Muscle layer of colon (tissue), 2 donors: Measurements from ENCODE around the gene UGDH.
A peak's percentile ranks its signal among the peaks of the same experiment; 100 is the strongest.
"Not testable (repeated sequence)": the region's sequence is repeated elsewhere in the genome, so short reads cannot be mapped to it uniquely, and the experiment has no call there.

Experiments used
- H3K27ac ChIP-seq: one replicate; pipeline ENCODE4 v1.7.0; 2013; ENCODE audit warnings: low read depth, mild to moderate bottlenecking, low read length, moderate library complexity
- H3K27me3 ChIP-seq, 2 donors: one replicate each; pipeline ENCODE4 v1.7.0; 2013; ENCODE audit warnings: low read length in 2 of 2, mild to moderate bottlenecking in 2 of 2; ENCODE audit not compliant: insufficient read depth in 2 of 2, control insufficient read depth in 1 of 2
- H3K36me3 ChIP-seq: one replicate; pipeline ENCODE4 v1.7.0; 2013; ENCODE audit warnings: mild to moderate bottlenecking, low read length; ENCODE audit not compliant: insufficient read depth
- H3K4me1 ChIP-seq: one replicate; pipeline ENCODE4 v1.7.0; 2013; ENCODE audit warnings: mild to moderate bottlenecking, low read length; ENCODE audit not compliant: insufficient read depth
- H3K4me3 ChIP-seq, 2 donors: one replicate each; pipeline ENCODE4 v1.7.0; 2013; ENCODE audit warnings: low read length in 2 of 2, low read depth in 1 of 2, mild to moderate bottlenecking in 1 of 2, moderate library complexity in 1 of 2
- H3K9ac ChIP-seq: one replicate; pipeline ENCODE4 v1.7.0; 2013; ENCODE audit warnings: low read length
- H3K9me3 ChIP-seq: one replicate; pipeline ENCODE4 v1.7.0; 2013; ENCODE audit warnings: mild to moderate bottlenecking, low read length
- donor health status: abdominal sarcoma.
- donor health status: Adenocarcinoma of cecum.

UGDH gene

DNA sequence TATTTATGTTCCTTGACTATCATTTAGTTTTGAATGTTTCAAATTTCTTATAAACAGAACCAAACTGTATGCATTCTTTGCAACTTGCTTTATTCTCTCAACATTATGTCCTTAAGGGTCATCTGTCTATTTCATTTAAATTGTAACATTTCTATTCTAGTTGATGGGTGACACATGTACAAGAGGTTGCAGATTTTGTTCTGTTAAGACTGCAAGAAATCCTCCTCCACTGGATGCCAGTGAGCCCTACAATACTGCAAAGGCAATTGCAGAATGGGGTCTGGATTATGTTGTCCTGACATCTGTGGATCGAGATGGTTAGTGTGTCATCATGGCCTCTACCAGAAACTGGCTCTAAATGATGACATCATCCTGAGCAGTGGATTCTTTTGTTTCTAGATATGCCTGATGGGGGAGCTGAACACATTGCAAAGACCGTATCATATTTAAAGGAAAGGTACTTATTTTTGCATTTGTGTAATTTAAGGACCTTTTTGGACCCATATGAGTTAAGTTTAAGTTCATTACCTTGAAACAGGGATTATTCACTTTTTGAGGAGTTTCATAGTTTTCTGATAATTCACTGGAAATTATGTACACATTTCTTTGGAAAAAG, 62.2 kb downstream of the UGDH start:
- Histone ChIP-seq H3K9ac (no peak overlapping the region), H3K36me3 (peaks cover 16% of the 10 kb centered on the region), H3K27ac (no peak overlapping the region)

DNA sequence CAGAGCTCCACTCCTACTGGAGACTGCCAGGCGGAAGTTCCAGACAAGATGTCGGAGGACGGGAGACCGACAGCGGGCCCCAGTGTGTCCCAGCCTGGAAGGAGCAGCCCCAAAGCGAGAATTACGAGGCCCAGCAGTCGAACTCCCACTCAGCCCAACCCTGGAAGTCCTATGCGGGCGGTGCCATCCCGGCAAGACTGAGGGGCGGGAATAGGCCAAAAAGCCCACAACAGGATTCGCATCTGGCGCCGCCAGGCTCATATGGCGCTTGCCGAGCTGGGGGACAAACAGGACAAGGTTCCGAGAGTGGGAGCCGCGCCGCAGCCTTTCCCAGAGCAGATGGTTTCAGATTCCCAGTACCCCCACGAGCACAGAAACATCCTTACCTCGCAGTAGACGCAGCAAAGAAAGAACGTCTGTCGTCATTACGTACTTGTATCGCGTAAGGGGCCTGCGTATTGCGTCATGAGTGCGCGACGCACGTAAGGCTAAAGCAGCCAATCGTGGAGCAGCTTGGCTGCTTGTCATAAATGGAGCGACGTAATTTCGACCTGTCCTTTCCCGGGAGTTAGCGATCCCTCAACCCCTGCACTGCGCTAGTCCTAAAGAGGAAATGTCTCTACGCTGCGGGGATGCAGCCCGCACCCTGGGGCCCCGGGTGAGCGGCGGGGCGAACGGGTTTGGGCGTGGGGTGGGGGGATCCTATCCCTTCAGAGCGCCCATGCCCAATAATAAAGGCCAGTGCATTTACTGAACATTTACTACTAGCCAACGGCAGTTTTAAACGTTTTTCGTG, 68.5 kb downstream of the UGDH start, which contains the start of the genes LIAS and RPL9:
Gene LIAS, plus strand, starts transcription at position 552 of the 796 bp plus-strand sequence. Its CDS starts 62 bp downstream, at position 614.
Gene RPL9, minus strand, starts transcription at position 418 of the 796 bp plus-strand sequence. CDS start 483 bp downstream, outside the sequence.
- Histone ChIP-seq H3K9me3 (no peaks in the 10 kb centered on the region), H3K9ac (peak within 1 kb of the TSS; percentile 99), H3K27me3 (no peaks in the 10 kb centered on the region), H3K4me1 (peaks cover 21% of the 10 kb centered on the region), H3K4me3 (peak within 1 kb of the TSS; percentile 90 to 93), H3K36me3 (peaks cover 38% of the 10 kb centered on the region), H3K27ac (peak within 1 kb of the TSS; percentile 98)

More for the DNA sequence above, 62.2 kb downstream of the UGDH start:
- no peak overlapping the region for H3K4me3 ChIP-seq
- H3K9me3 ChIP-seq: no peaks in the 10 kb centered on the region
- H3K4me1 ChIP-seq: peaks cover 2% of the 10 kb centered on the region
- no peaks in the 10 kb centered on the region for H3K27me3 ChIP-seq

- H3K4me3 ChIP-seq: peak overlapping the region; percentile 90 to 93
- H3K9me3 ChIP-seq, H3K27me3 ChIP-seq: not testable (repeated sequence)
- peaks cover 21% of the 10 kb centered on the region for H3K4me1 ChIP-seq
- H3K27ac ChIP-seq: peak overlapping the region; percentile 98
- peaks cover 40% of the 10 kb centered on the region for H3K36me3 ChIP-seq
- peak overlapping the region; percentile 99 for H3K9ac ChIP-seq
Measured at GRCh38 chr4:39458161-39458504, 69.1 kb downstream of the UGDH start.

DNA sequence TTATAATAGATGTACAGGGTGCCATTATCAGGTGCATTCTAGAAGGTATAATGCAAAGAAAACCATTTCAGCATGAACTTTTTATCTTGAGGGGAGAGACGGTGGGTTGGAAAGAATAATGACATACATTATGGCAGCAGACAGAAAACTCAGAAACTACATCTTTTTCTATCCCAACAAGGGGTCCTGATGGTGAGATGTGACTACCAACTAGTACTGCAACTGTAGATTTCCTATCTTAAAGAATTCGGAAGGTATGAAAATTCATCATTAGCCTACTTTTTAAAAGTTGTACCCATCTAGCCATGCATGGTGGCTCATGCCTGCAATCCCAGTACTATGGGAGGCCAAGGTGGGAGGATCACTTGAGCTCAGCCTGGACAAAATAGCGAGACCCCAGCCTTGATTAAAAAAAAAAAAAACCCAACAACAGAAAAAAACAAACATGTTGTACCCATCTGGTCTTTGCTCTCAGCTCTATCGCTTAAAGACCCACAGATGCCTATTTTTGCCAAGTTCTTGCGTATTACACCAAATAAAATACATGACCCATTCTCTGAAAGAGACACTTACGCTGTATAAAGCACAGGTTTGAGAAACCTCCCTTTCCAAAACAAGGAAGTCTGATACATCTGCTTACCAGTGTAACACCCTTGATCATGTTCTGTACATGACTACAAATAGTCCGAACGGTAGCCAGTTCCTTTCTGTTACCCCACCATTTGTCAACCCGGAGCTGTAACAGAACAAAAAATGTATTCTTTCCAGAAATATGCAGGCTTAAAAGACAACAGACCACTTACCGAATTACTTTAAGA, 70.1 kb downstream of the UGDH start:
- peaks cover 49% of the 10 kb centered on the region for H3K36me3 ChIP-seq
- peak overlapping the region; percentile 99 for H3K9ac ChIP-seq
- H3K4me1 ChIP-seq: peaks cover 21% of the 10 kb centered on the region
- H3K9me3 ChIP-seq: no peaks in the 10 kb centered on the region
- peak overlapping the region; percentile 98 for H3K27ac ChIP-seq
- peak overlapping the region; percentile 36 to 93 for H3K4me3 ChIP-seq
- H3K27me3 ChIP-seq: no peaks in the 10 kb centered on the region

GRCh38 chr4:39455486-39455885, 71.8 kb downstream of the UGDH start:
- Histone ChIP-seq H3K36me3 (peaks cover 63% of the 10 kb centered on the region), H3K9me3 (no peaks in the 10 kb centered on the region), H3K4me3 (no peak overlapping the region), H3K4me1 (peaks cover 21% of the 10 kb centered on the region), H3K27me3 (no peaks in the 10 kb centered on the region), H3K27ac (no peak overlapping the region), H3K9ac (no peak overlapping the region)

GRCh38 chr4:39453738-39454137, 73.5 kb downstream of the UGDH start:
- H3K4me1 ChIP-seq: peaks cover 16% of the 10 kb centered on the region
- no peaks in the 10 kb centered on the region for H3K27me3 ChIP-seq
- peaks cover 63% of the 10 kb centered on the region for H3K36me3 ChIP-seq
- H3K9me3 ChIP-seq: no peaks in the 10 kb centered on the region
- H3K9ac ChIP-seq: no peak overlapping the region
- no peak overlapping the region for H3K27ac ChIP-seq
- H3K4me3 ChIP-seq: no peak overlapping the region

- Histone ChIP-seq H3K9ac (no peak overlapping the region), H3K27ac (no peak overlapping the region), H3K36me3 (peaks cover 61% of the 10 kb centered on the region), H3K9me3 (no peaks in the 10 kb centered on the region), H3K4me3 (no peak overlapping the region), H3K4me1 (peaks cover 15% of the 10 kb centered on the region), H3K27me3 (no peaks in the 10 kb centered on the region)
Measured at GRCh38 chr4:39452860-39453587, 74.2 kb downstream of the UGDH start.

DNA sequence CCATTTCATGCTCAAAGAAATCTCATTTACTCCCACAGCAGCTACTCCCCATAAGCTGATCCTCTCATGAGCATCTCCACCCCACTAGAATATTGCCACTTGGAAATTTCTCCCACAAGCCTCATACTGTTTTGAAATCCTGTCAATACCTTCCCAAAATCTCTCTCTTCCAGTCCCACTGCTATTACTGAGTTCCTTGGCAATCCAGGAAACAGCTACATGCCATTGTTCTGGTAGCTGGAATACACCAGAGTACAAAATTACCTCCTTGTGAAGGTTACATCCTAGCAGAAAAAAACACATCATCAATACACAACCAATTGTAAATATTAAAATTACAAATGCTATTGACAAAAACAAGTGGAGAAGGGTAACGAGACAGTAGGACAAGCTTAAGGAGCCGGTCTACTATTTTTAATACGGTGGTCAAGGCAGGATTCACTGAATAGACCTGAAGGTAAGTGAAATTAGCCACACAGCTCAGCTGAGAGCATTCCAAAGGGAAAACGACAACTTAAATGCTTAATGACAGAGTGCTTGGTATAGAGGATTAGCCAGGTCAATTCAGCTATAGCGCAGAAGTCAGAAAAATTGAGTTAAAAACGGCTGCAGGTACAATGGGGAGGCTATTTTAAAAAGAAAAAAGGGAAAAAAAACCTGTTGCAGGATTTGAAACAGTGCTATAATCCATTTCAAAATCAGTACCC, 74.9 kb downstream of the UGDH start:
- Histone ChIP-seq H3K4me1 (peaks cover 8% of the 10 kb centered on the region), H3K9ac (no peak overlapping the region), H3K4me3 (no peak overlapping the region), H3K27me3 (no peaks in the 10 kb centered on the region), H3K9me3 (no peaks in the 10 kb centered on the region), H3K36me3 (peaks cover 54% of the 10 kb centered on the region), H3K27ac (no peak overlapping the region)

DNA sequence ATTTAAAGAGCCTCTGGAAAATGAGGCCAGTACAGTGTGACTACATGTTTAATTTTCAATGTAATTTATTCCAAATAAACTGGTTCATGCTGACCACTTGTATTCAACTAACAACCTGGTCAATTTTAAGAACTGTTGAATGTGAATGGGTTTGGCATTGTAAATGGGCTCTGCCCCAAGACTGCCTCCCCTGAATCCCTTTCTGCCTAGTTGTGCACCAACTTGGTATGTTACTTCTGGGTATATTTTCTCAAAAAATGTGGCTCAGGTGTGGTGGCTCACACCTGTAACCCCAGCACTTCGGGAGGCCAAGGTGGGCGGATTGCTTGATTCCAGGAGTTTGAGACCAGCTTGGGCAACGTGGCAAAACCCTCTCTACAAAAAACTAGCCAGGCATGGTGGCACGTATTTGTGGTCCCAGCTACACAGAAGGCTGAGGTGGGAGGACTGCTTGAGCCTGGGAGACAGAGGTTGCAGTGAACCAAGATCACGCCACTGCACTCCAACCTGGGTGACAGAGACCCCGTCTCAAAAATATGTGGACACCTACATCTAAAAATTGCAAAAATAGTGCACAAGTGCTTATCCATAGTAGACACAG, 75.7 kb downstream of the UGDH start:
- no peaks in the 10 kb centered on the region for H3K27me3 ChIP-seq
- H3K36me3 ChIP-seq: peaks cover 46% of the 10 kb centered on the region
- no peak overlapping the region for H3K9ac ChIP-seq
- H3K9me3 ChIP-seq: no peaks in the 10 kb centered on the region
- no peak overlapping the region for H3K4me3 ChIP-seq
- no peak overlapping the region for H3K27ac ChIP-seq
- peaks cover under 1% of the 10 kb centered on the region for H3K4me1 ChIP-seq

- Histone ChIP-seq H3K36me3 (peaks cover 39% of the 10 kb centered on the region), H3K9me3 (no peaks in the 10 kb centered on the region), H3K4me1 (no peaks in the 10 kb centered on the region), H3K27me3 (no peaks in the 10 kb centered on the region), H3K4me3 (no peak overlapping the region), H3K27ac (no peak overlapping the region), H3K9ac (no peak overlapping the region)
Measured at GRCh38 chr4:39450618-39451017, 76.6 kb downstream of the UGDH start.
